8988T (cell line): ENCODE data around the gene ZNF598.
"Not testable (repeated sequence)": the region's sequence is repeated elsewhere in the genome, so short reads cannot be mapped to it uniquely, and the experiment has no call there.

Experiments
- DNase-seq: peaks from one replicate; pipeline ENCODE4 v3.0.0; 2011

Gene ZNF598

GRCh38 chr16:2040041-2040786, 30.6 kb upstream of the ZNF598 start:
- no peak for DNase-seq

- DNase-seq: no peak
Measured at GRCh38 chr16:2039274-2040031, 29.8 kb upstream of the ZNF598 start.

GRCh38 chr16:2038382-2039231, 29.0 kb upstream of the ZNF598 start:
- DNase-seq: no peak

GRCh38 chr16:2037647-2038381, 28.2 kb upstream of the ZNF598 start:
- no peak for DNase-seq

GRCh38 chr16:2037115-2037514, 27.5 kb upstream of the ZNF598 start:
- no peak for DNase-seq

GRCh38 chr16:2036200-2036966, 26.8 kb upstream of the ZNF598 start:
- no peak for DNase-seq

- no peak for DNase-seq
Measured at GRCh38 chr16:2035431-2036199, 26.0 kb upstream of the ZNF598 start.

GRCh38 chr16:2034696-2035430, 25.2 kb upstream of the ZNF598 start:
- no peak for DNase-seq

GRCh38 chr16:2033909-2034695, 24.5 kb upstream of the ZNF598 start:
- not testable (repeated sequence) for DNase-seq

- DNase-seq: no peak
Measured at GRCh38 chr16:2033057-2033908, 23.7 kb upstream of the ZNF598 start.

GRCh38 chr16:2032285-2033056, 22.9 kb upstream of the ZNF598 start:
- DNase-seq: no peak

- no peak for DNase-seq
Measured at GRCh38 chr16:2031081-2031577, 21.5 kb upstream of the ZNF598 start.

- no peak for DNase-seq
Measured at GRCh38 chr16:2030036-2030435, 20.4 kb upstream of the ZNF598 start.

GRCh38 chr16:2029350-2029749, 19.7 kb upstream of the ZNF598 start:
- DNase-seq: no peak

- DNase-seq: no peak
Measured at GRCh38 chr16:2028620-2029220, 19.1 kb upstream of the ZNF598 start.

- no peak for DNase-seq
Measured at GRCh38 chr16:2028146-2028545, 18.5 kb upstream of the ZNF598 start.
